ENCODE data around the gene LDLRAD3.

DNA sequence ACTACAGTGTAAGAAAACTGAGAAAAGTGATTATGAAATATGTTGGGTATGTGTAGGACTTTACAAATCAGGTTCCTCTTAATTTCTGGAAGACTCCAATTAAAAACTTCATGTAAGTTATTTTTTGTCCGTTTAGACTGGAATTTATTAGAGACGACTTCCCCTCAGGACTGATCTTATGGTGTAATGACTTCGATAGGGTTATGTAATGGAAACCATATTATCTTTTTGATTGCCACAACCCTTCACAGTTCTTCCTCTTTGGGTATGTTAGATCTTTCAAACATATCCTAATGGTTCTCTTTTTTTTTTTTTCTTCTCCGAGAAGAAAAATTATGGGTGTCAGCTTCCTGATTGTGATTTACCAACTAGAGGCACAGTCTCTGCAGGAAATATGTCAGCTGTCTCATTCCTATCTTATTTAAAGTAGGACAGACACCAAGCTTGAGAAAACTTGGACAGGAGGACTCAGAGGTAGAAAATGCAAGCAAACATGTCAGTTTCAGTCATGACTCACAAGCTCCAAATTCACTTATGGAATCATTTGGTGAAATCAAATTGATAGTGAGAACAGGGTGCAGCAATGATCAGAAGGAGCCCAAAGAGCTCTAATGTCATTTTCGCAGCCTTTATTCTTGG lies 11.1 kb upstream of the LDLRAD3 start:
- TF ChIP-seq, protein P1, sequence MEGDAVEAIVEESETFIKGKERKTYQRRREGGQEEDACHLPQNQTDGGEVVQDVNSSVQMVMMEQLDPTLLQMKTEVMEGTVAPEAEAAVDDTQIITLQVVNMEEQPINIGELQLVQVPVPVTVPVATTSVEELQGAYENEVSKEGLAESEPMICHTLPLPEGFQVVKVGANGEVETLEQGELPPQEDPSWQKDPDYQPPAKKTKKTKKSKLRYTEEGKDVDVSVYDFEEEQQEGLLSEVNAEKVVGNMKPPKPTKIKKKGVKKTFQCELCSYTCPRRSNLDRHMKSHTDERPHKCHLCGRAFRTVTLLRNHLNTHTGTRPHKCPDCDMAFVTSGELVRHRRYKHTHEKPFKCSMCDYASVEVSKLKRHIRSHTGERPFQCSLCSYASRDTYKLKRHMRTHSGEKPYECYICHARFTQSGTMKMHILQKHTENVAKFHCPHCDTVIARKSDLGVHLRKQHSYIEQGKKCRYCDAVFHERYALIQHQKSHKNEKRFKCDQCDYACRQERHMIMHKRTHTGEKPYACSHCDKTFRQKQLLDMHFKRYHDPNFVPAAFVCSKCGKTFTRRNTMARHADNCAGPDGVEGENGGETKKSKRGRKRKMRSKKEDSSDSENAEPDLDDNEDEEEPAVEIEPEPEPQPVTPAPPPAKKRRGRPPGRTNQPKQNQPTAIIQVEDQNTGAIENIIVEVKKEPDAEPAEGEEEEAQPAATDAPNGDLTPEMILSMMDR (IDR thresholded peaks at IDR 0.05), result no peak
- no peak for TF ChIP-seq POLR2A (IDR thresholded peaks at IDR 0.05)
